SW 1271 (cell line): ENCODE data around the gene SUPT6H.
A peak's percentile ranks its signal among the peaks of the same experiment; 100 is the strongest.

Experiments used
- DNase-seq, 2 experiments: peaks; one replicate each; lab custom pipeline; 2025; lab: John Stamatoyannopoulos, UW

SUPT6H gene

GRCh38 chr17:28702026-28702751 is 40.2 kb downstream of the SUPT6H start:
- DNase-seq: no peak

- DNase-seq: no peak
Observed at GRCh38 chr17:28702752-28703150, 40.7 kb downstream of the SUPT6H start.

GRCh38 chr17:28703552-28704218 is 41.7 kb downstream of the SUPT6H start:
- DNase-seq: no peak

- no peak for DNase-seq
Observed at GRCh38 chr17:28704219-28704858, 42.3 kb downstream of the SUPT6H start.

DNA sequence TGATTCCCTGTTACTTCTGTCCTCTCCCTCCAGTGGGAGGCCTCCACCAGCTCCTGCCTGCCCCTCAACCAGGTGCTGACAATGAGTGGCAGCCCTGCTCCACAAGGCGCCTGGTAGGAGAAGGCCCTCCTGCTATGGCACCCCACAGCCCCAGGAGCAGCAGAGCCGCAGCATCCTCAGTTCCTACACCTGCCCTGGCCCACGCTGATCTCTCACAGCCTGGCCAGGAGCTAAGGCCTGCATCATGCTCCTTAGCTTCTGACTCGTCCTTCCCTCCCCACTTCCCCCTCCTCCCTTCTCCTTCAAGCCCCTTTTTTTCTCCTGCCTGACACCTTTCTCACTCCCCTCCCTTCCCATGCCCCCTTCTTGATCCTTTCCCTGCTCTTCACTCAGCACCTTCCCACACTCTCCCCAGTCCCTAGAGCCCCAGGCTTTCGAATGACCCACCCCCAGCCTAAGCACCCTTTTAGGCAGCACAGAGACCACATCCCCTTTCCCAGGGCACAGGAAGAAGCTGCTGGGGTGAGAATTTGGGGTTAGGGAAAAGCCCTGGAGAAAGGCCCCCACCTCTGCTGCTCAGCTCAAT is 43.2 kb downstream of the SUPT6H start:
- no peak for DNase-seq

- DNase-seq: no peak
Observed at GRCh38 chr17:28705728-28706334, 43.8 kb downstream of the SUPT6H start.

GRCh38 chr17:28706471-28707338 is 44.7 kb downstream of the SUPT6H start:
- no peak for DNase-seq

GRCh38 chr17:28707339-28707720 is 45.3 kb downstream of the SUPT6H start:
- no peak for DNase-seq

- DNase-seq: peak; percentile 54 to 87
Observed at GRCh38 chr17:28710861-28711722, 49.1 kb downstream of the SUPT6H start.

GRCh38 chr17:28711723-28712031 is 49.7 kb downstream of the SUPT6H start, which contains the start of gene PROCA1:
TSS of gene PROCA1 (minus strand) at chr17:28711888. CDS start at chr17:28711660, 228 bp downstream.
- DNase-seq: no peak

- DNase-seq: no peak
Observed at GRCh38 chr17:28712032-28712704, 50.2 kb downstream of the SUPT6H start.

DNA sequence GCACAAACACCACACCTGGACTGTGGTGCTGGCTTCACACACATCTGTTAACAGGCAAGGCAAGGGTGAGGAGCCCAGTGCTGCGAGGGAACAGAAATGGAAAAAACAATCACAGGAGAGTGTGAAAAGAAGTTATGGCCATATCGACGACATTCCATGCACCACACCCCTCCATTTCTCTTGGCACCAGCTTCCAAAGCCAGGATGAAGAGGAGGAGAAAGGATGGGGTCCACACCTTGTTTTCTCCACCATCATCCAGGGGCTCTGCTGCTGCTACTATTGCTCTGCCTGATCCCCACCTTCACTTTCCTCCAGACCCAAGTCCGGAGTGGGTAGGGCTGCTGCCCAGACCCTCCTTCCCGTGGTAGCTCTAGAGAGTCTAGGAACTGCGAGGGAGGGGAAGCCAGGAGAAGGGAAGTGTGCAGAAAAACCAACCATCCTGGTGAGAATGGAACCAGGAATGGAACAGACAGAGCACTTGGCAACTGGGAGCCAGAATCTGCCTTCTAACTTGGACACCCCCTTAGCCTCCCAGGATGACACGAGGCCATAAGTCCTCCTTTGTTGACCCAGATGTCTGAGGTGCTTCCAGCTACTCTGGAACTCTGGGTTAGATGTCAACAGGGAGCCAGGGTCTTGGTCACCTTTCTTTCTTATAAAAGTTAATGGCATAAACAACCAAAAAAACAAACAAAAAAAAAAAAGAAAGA is 50.9 kb downstream of the SUPT6H start:
- no peak for DNase-seq

- no peak for DNase-seq
Observed at GRCh38 chr17:28714281-28714680, 52.3 kb downstream of the SUPT6H start.

- DNase-seq: no peak
Observed at GRCh38 chr17:28715217-28715616, 53.2 kb downstream of the SUPT6H start.

DNA sequence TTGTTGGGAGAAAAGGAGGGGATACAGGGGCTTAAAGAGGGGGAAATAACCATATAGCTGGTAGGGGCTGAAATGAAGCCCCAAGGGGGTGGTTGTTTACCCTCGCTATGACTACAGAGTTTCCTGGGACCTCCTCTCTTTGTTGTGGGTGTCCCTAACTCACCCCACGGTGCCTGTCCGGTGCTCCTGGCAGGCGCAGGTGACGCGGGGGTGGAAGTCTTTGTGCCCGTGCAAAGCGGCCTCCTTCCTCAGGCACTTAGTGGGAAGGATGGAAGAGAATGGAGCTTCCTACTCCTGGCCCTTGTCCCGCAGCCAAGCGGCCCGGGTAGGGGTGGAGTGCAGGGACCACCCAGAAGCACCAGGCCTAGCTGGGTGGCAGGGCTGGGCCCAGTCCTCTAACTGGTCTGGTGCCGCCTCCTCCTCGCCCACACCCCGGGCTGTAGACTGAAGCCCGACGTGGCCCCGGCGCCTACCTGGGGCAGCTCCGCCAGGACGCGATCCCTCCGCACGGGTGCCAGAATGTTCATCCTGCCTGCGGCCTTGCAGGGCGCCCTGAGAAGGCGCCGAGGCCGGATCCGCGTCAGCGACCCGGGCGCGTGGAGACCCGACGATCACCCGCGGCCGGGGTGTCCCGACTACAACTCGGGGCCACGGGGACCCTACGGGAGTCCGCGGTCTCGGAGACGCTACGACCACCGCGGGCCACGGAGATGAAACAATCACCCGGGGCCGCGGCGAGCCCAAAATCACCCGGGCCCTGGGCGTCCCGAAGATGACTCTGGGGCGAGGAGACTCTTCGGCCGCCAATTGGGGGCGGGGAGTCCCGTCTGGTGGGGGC is 55.0 kb downstream of the SUPT6H start:
- DNase-seq: no peak

- peak; percentile 62 to 86 for DNase-seq
Observed at GRCh38 chr17:28717578-28718332, 55.8 kb downstream of the SUPT6H start, which contains the start of gene RAB34. TSS of gene RAB34 (minus strand) at chr17:28717868. CDS start at chr17:28717266, 602 bp downstream.

GRCh38 chr17:28718333-28719020 is 56.5 kb downstream of the SUPT6H start:
- DNase-seq: no peak
